Endothelial cell of umbilical vein (primary cell): ENCODE measurements around the gene EIF2B2. TPM values are rescaled to one million over a fixed set of nuclear protein-coding genes. Genes with fewer than 3 reads are reported as not detected.

Experiments
- BruUV-seq: library from RNA; stranded (reverse); fragments of 400-500 nt; replicated peaks from 2 replicates; lab custom pipeline; 2021; lab: Mats Ljungman, UMichigan
- CTCF ChIA-PET: fragments of 300-600, 350-600 bp; sonication (Branson Sonifier 250); formaldehyde crosslinking; loops from one replicate; lab custom pipeline; 2021; ENCODE audit warnings: antibody characterized with exemption, inconsistent platforms; lab: Charles Lee
- POLR2A ChIA-PET: fragments of 300-600, 350-600 bp; sonication (Branson Sonifier 250); formaldehyde crosslinking; loops from one replicate; lab custom pipeline; 2021; ENCODE audit warnings: antibody characterized with exemption, inconsistent platforms; lab: Charles Lee
- DNase-seq: peaks from one replicate; pipeline ENCODE4 v3.0.0-alpha.2; 2011; ENCODE audit warnings: low read depth, low spot score
- FAIRE-seq: peaks from 2 replicates; lab custom pipeline; 2011; peaks lifted over from hg19 to GRCh38; lab: Jason Lieb, UNC
- H2AFZ ChIP-seq: 2 replicates; pipeline ENCODE4 v1.6.0; 2012; ENCODE audit warnings: low read depth, low read length, control low read depth, inconsistent platforms
- H3K27ac ChIP-seq: 2 replicates; pipeline ENCODE4 v1.5.1; 2011; ENCODE audit warnings: low read depth, mild to moderate bottlenecking, control low read depth, low read length, moderate library complexity; ENCODE audit not compliant: insufficient read depth
- H3K27me3 ChIP-seq, 2 experiments: 2 replicates each; pipeline versions ENCODE4 v1.6.0 to v1.6.1; 2011; ENCODE audit warnings: low read length in 2 of 2, mixed read lengths in 1 of 2; ENCODE audit not compliant: control insufficient read depth in 2 of 2, insufficient read depth in 2 of 2
- H3K36me3 ChIP-seq, 2 experiments: 2 replicates in 1 of 2; 3 replicates in 1 of 2; pipeline ENCODE4 v1.5.1; 2011; ENCODE audit warnings: low read length in 2 of 2, mild to moderate bottlenecking in 1 of 2, moderate library complexity in 1 of 2; ENCODE audit not compliant: control insufficient read depth in 2 of 2, insufficient read depth in 2 of 2; ENCODE audit errors: extremely low read depth in 1 of 2
- H3K4me1 ChIP-seq: 3 replicates; pipeline ENCODE4 v1.5.1; 2011; ENCODE audit warnings: mild to moderate bottlenecking, low read length; ENCODE audit not compliant: control insufficient read depth, insufficient read depth; ENCODE audit errors: extremely low read depth
- H3K4me2 ChIP-seq: 2 replicates; pipeline ENCODE4 v1.6.1; 2011; ENCODE audit warnings: low read length, control low read depth, mixed read lengths; ENCODE audit not compliant: insufficient read depth
- H3K4me3 ChIP-seq, 3 experiments: fragments of 200-600 bp in 1 of 3; sonication (generic), shearing (Covaris generic) in 1 of 3; replicated peaks in 1 of 3; 2 replicates each; pipeline ENCODE4 v1.5.1; 2011 to 2016; ENCODE audit warnings: control low read depth in 3 of 3, low read length in 3 of 3, mild to moderate bottlenecking in 2 of 3, inconsistent platforms in 1 of 3, low read depth in 1 of 3, moderate library complexity in 1 of 3; ENCODE audit not compliant: insufficient read depth in 1 of 3
- H3K79me2 ChIP-seq: 2 replicates; pipeline ENCODE4 v1.6.0; 2012; ENCODE audit warnings: low read length, inconsistent platforms; ENCODE audit not compliant: control insufficient read depth, insufficient read depth
- H3K9ac ChIP-seq: replicated peaks from 2 replicates; pipeline ENCODE3; 2011; ENCODE audit warnings: low read length, control low read depth; ENCODE audit not compliant: insufficient read depth; ENCODE audit errors: extremely low read depth
- H3K9me1 ChIP-seq: replicated peaks from 3 replicates; pipeline ENCODE4 v1.6.0; 2011; ENCODE audit warnings: mild to moderate bottlenecking, low read length; ENCODE audit not compliant: control insufficient read depth, insufficient read depth; ENCODE audit errors: extremely low read depth
- H3K9me3 ChIP-seq: replicated peaks from 2 replicates; pipeline ENCODE4 v1.5.1; 2012; ENCODE audit warnings: low read length, inconsistent platforms; ENCODE audit not compliant: control insufficient read depth, insufficient read depth
- H4K20me1 ChIP-seq: replicated peaks from 2 replicates; pipeline ENCODE3; 2011; ENCODE audit warnings: mild to moderate bottlenecking, low read length; ENCODE audit not compliant: control insufficient read depth, insufficient read depth; ENCODE audit errors: extremely low read depth
- EZH2 ChIP-seq: IDR thresholded peaks from 2 replicates; pipeline ENCODE4 v1.6.1; 2012; ENCODE audit warnings: borderline replicate concordance, low read depth, mild to moderate bottlenecking, moderate library complexity, low read length, inconsistent platforms; ENCODE audit not compliant: severe bottlenecking
- FOS ChIP-seq: IDR thresholded peaks from 2 replicates; pipeline ENCODE4 v1.6.1; 2011; ENCODE audit warnings: mild to moderate bottlenecking, low read length, moderate library complexity, borderline replicate concordance; ENCODE audit not compliant: insufficient read depth
- GATA2 ChIP-seq: IDR thresholded peaks from 2 replicates; pipeline ENCODE4 v1.7.0; 2011; ENCODE audit warnings: low read depth, mild to moderate bottlenecking, moderate library complexity, mixed read lengths, low read length; ENCODE audit not compliant: insufficient read length, insufficient read depth
- JUN ChIP-seq: IDR thresholded peaks from 2 replicates; pipeline ENCODE4 v1.6.1; 2011; ENCODE audit warnings: borderline replicate concordance, low read depth; ENCODE audit not compliant: insufficient read length, insufficient read depth
- MYC ChIP-seq: IDR thresholded peaks from one replicate; pipeline ENCODE4 v1.6.1; 2011; ENCODE audit warnings: mild to moderate bottlenecking, low read depth, low read length
- POLR2A ChIP-seq: IDR thresholded peaks from 2 replicates; pipeline ENCODE4 v1.6.1; 2012; ENCODE audit warnings: low read depth, mild to moderate bottlenecking, control low read depth, low read length
- POLR2AphosphoS5 ChIP-seq: IDR thresholded peaks from 2 replicates; pipeline ENCODE4 v1.6.1; 2012; ENCODE audit warnings: low read depth, mild to moderate bottlenecking, control low read depth, low read length, moderate library complexity; ENCODE audit not compliant: insufficient read depth
- dilution Hi-C: fragments of 300-500 bp; cut with MboI; formaldehyde crosslinking; loops from one replicate; pipeline ENCODE4 v1.15.0; 2019; ENCODE audit warnings: low sequenced_read_pairs; ENCODE audit not compliant: extremely low pct_ligation_motif_present
- intact Hi-C: fragments of 100-400 bp; cut with micrococcal nuclease; formaldehyde crosslinking; loops from one replicate; pipeline ENCODE4 v1.10.0; 2022
- polyA plus RNA-seq, 4 experiments: library from polyadenylated mRNA; depleted of rRNA in 3 of 4; stranded (reverse) in 3 of 4; unstranded in 1 of 4; fragments of >200 nt; gene quantifications; 2 replicates each; pipeline versions ENCODE4 v1.2.1 to v1.2.3, GENCODE V29; 2011 to 2012; ENCODE audit warnings: missing spikeins in 1 of 4
- total RNA-seq: library from RNA; stranded (reverse); gene quantifications from 2 replicates; pipeline ENCODE4 v1.2.3, GENCODE V29; 2021
- TF ChIP-seq, protein P1 (sequence below): IDR thresholded peaks from 2 replicates; pipeline ENCODE4 v1.6.1; 2011; ENCODE audit not compliant: insufficient read depth, insufficient read length
- TF ChIP-seq, protein P2 (sequence below), 2 donors: IDR thresholded peaks; 1 replicate in 1 of 2; 2 replicates in 1 of 2; pipeline ENCODE4 v1.5.1; 2011; ENCODE audit warnings: low read length in 2 of 2, mild to moderate bottlenecking in 2 of 2, moderate library complexity in 2 of 2, control low read depth in 1 of 2, inconsistent platforms in 1 of 2, low read depth in 1 of 2; ENCODE audit not compliant: insufficient read depth in 1 of 2; ENCODE audit errors: extremely low read depth in 1 of 2

Gene EIF2B2
- total and polyA plus RNA-seq, 2 donors (not counting 3 experiments of a cell fraction or from before 2014, with no cell fraction given) = 97.0 to 143 TPM

DNA sequence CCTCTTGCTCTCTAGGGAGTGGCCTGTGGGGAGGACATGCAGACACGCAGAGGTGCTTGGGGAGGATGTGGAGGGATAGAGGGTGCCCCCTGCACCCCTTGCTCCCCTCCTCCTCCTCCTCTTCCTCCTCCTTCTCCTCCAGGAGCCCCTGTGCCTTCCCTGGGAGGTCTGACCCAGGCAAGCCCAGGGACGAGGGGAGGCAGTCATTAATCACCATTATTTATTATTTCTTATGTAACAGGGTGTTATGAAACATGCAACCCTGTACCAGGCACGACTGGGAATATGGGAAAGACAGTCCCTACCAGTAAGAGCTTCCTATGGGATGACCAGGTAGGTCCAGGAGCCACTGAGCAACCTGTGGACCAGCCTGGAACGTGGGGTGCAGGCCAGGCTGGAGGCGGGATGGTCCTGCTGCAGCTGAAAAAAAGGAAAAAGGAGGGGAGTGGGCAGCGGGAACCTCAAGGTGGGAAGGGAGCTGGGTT, 24.8 kb upstream of the EIF2B2 start:
- no TSS peak for BruUV-seq
- no peak for TF ChIP-seq EZH2
- TF ChIP-seq, protein P1, sequence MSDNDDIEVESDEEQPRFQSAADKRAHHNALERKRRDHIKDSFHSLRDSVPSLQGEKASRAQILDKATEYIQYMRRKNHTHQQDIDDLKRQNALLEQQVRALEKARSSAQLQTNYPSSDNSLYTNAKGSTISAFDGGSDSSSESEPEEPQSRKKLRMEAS = no peak
- TF ChIP-seq POLR2A = no peak
- no peak for TF ChIP-seq JUN
- no peak for TF ChIP-seq MYC
- no peak for TF ChIP-seq POLR2AphosphoS5
- TF ChIP-seq, protein P2, sequence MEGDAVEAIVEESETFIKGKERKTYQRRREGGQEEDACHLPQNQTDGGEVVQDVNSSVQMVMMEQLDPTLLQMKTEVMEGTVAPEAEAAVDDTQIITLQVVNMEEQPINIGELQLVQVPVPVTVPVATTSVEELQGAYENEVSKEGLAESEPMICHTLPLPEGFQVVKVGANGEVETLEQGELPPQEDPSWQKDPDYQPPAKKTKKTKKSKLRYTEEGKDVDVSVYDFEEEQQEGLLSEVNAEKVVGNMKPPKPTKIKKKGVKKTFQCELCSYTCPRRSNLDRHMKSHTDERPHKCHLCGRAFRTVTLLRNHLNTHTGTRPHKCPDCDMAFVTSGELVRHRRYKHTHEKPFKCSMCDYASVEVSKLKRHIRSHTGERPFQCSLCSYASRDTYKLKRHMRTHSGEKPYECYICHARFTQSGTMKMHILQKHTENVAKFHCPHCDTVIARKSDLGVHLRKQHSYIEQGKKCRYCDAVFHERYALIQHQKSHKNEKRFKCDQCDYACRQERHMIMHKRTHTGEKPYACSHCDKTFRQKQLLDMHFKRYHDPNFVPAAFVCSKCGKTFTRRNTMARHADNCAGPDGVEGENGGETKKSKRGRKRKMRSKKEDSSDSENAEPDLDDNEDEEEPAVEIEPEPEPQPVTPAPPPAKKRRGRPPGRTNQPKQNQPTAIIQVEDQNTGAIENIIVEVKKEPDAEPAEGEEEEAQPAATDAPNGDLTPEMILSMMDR (IDR thresholded peaks at IDR 0.05; ENCODE audit: extremely low read depth in 1 of 2, insufficient read depth in 1 of 2, low read depth in 1 of 2, low read length in 2 of 2) = no peak
- TF ChIP-seq FOS = no peak
- TF ChIP-seq GATA2 = no peak
- Histone ChIP-seq H3K9me1 (no peaks in the 10 kb centered on the region), H3K9me3 (no peaks in the 10 kb centered on the region), H3K4me3 (no peak overlapping the region), H3K79me2 (no peaks in the 10 kb centered on the region), H3K4me2 (no peak overlapping the region), H3K27ac (no peak overlapping the region), H4K20me1 (no peaks in the 10 kb centered on the region), H3K9ac (no peak overlapping the region), H3K4me1 (peaks cover 53% of the 10 kb centered on the region), H3K27me3 (no peaks in the 10 kb centered on the region), H2AFZ (no peak overlapping the region), H3K36me3 (no peaks in the 10 kb centered on the region)
- DNase-seq (no peak), FAIRE-seq (no peak)
- intact Hi-C loops (no loop called here), dilution Hi-C loops (no loop called here)
- ChIA-PET CTCF (interaction anchor here (1.0 to 3.4 kb wide), 2 partner anchors 8 to 23 kb away, joined by 3 to 20 read pairs; partner anchors contain the start of gene PGF), POLR2A (no interaction called here)
